GM12892 (cell line): ENCODE results near the gene SHMT2.

ENCODE experiments used
- POLR2A ChIP-seq: IDR thresholded peaks from 2 replicates; pipeline ENCODE4 v1.6.1; 2011; ENCODE audit warnings: low read depth, low read length, control low read depth
- POLR2AphosphoS5 ChIP-seq: IDR thresholded peaks from 2 replicates; pipeline ENCODE4 v1.6.1; 2011; ENCODE audit warnings: low read depth, low read length, control low read depth
- TAF1 ChIP-seq: IDR thresholded peaks from 2 replicates; pipeline ENCODE4 v1.6.1; 2011; ENCODE audit warnings: low read depth, mild to moderate bottlenecking, control low read depth, low read length, borderline replicate concordance

DNA sequence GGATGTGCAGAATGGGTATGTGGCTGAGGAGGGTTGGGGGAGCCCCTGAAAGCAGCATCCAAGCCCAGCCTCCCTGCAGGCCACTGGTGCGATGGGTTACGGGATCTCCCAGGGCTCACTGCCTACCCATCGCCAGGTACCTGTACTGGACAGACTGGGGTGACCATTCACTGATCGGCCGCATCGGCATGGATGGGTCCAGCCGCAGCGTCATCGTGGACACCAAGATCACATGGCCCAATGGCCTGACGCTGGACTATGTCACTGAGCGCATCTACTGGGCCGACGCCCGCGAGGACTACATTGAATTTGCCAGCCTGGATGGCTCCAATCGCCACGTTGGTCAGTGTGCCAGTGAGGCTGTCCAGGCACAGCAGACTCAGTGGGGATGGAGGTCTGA lies 31.2 kb upstream of the SHMT2 start:
- TF ChIP-seq POLR2AphosphoS5 (no peak), POLR2A (no peak), TAF1 (no peak)
